HG02798 (cell line): Measurements from ENCODE around the gene VPS37B.

Source experiments
- ATAC-seq: cut with Tn5 transposase; IDR thresholded peaks from one replicate; pipeline ENCODE4 v1.9.1; 2021; ENCODE audit warnings: mild to moderate bottlenecking; ENCODE audit not compliant: unreplicated experiment, poor library complexity

The VPS37B gene

DNA sequence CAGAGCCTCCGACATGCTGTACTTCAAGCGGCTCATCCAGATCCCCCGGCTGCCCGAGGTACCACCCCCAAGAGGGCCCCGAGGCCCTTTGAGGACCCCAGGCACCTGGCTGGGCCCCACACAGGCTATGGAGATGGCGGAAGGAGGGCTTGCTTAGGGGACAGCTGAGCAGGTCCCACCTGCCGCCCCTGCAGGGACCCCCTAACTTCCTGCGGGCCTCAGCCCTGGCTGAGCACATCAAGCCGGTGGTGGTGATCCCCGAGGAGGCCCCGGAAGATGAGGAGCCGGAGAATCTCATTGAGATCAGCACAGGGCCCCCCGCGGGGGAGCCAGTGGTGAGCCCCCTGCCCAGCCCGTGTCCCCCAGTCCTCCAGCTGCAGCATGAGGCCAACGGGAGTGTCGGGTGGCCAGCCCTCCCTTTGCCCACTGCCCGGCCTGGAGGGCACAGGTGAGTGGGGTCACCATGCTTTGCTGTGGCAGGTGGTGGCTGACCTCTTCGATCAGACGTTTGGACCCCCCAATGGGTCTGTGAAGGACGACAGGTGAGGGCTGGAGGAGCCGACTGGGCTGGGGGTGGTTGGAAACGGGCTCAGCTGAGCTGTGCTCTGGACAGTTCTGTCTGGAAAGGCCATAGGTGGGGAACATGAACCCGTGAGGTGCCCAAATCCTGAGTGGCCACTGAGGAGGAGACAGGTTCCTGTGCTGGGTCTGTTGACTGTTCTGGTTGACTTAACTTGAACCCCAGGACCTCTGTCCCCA is 40.7 kb downstream of the VPS37B start:
- no peak for ATAC-seq

DNA sequence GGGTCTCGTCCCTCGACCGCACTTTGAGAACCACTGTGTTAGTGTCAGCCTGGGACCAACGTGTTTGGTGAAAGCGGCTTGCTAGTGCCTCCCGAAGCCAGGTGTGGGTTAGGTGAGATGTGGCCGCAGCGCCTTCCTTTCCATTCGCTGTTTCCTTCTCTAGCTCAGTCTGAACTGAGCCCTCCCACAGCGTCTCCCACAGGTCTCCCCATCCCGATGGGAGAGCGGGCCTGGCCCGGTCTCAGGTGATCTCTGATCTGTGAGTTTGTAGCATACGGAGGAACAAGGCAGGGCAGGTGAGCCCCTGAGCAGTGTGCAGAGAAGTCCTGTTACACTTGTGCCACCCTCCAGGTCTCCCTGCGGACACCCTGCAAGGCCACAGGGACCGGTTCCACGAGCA is 41.4 kb downstream of the VPS37B start:
- ATAC-seq, result no peak

DNA sequence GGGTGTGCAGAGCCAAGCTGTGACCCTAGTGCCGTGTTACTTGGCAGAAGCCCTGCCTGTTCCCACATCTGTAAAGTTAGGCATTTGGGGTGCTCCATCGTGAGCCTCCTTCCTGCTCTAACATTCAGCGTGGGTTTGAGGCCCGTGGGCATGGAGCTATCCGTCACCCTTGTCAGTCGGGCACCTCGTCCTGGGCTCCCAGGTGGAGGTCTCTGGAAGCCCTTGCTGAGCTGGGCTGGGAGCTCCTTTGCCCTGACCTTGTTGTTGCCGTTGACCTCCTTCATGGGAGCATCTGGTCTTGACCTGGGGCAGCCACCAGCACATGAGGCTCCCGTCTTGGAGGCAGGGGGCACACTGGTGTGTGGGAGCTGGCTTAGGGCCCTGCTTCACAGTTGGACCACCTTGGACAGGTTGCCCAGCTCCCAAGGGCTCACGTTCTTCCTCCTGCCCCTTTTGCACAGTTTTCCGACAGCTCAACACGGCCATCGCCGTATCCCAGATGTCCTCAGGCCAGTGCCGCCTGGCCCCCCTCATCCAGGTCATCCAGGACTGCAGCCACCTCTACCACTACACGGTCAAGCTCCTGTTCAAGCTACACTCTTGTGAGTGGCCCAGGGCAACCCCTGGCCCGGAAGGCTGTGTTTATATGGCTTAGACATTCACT is 42.2 kb downstream of the VPS37B start:
- ATAC-seq, result no peak

DNA sequence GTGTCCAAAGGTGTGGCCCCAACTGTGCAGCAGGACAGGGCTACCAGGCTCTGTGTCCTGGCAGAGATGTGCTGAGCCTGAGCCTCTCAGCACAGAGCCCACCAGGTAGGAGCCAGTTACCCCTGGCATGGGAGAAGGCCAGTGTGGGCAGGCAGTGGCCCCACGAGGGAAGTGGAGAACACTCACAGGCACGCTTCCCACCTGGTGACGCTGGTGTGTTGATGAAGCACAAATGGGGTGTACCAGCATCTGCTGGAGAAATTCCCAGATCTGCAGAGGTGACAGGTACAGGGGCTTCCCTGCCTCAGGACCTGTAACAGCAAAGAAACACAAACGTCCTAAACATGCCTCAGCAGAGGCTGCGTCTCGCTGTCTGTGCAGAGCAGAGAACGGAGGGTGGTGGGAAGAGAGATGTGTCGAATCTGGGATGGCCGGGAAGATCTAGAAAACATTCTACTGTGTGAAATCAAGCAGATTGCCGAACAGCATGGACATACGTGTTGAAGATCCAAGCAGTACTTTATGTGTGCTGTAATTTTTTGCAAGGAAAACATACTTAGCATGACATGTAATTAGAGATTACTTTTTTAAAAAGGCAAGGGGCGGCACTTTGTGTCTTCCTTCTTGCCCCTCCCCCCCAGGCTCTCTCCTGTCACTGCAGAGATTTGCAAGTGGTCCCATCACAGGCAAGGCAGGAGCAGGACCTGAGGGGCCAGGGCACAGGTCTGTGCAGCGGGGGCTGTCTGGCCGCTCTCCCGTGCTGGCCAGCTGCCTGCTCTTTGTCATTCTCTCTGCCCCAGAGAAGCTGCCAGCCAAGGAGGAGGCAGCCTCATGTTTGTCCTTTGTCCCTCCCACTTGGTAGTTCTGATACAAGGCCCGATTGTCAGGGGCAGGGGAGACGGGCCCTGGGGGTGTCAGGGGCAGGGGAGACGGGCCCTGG is 43.3 kb downstream of the VPS37B start:
- ATAC-seq, result no peak

DNA sequence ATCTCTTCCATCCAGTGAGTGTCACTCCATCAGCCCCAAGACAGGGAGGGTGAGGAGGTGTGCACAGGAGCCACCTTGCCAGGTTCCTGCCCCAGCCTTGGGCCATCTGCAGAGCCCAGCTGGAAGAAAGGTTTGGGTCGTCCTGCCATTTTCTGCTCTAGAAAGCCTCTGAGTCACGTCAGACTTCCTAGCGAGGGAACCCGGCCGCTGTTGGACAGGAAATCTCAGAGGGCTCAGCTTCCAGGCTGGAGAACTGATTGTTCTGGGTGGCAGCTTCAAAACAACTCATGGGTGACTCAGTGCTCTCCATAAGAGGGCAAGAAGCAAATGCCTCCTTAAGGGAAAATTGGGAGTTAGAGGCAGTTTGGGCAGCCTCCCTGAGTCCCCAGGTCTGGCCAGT is 44.1 kb downstream of the VPS37B start:
- no peak for ATAC-seq

DNA sequence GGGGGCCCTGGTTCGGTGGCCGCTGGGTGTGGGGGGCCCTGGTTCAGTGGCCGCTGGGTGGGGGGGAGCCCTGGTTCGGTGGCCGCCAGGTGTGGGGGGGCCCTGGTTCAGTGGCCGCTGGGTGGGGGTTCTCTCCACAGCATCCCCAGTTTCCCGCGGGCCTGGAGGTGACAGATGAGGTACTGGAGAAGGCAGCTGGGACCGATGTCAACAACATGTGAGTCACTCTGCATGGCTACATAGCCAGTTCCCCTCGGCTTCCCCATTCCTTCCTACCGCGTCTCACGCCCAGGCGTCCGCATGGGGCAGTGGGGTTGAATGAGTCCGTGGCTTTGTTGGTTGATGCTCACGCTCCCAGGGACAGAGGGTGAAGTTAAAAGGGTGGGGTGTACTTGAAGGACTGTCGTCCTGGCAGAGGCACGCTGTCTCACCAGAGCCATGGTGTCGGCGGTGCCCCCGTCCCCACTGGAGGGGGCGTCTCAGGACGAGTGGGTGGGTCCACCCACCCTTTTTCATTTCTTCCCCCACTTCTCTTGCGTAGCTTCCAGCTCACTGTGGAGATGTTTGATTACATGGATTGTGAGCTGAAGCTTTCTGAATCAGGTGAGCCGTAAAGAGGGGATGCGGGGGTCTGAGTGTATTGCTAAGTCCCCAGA is 45.1 kb downstream of the VPS37B start:
- ATAC-seq, result no peak

DNA sequence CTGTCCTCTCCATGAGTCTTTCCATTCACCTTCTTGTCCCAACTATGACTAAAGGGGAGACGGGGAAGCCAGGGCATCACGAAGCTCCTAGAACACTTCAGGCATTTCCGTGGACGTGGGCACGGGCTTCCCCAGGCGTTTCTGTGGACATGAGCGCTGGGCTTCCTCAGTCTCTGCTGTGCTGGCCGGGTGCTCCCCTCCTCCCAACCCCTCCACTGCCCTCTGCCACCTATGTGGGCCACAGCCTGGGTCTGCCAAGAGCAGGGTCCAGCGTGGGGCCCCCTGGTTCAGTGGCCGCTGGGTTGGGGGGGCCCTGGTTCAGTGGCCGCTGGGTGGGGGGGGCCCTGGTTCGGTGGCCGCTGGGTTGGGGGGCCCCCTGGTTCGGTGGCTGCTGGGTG is 45.9 kb downstream of the VPS37B start:
- ATAC-seq, result no peak

DNA sequence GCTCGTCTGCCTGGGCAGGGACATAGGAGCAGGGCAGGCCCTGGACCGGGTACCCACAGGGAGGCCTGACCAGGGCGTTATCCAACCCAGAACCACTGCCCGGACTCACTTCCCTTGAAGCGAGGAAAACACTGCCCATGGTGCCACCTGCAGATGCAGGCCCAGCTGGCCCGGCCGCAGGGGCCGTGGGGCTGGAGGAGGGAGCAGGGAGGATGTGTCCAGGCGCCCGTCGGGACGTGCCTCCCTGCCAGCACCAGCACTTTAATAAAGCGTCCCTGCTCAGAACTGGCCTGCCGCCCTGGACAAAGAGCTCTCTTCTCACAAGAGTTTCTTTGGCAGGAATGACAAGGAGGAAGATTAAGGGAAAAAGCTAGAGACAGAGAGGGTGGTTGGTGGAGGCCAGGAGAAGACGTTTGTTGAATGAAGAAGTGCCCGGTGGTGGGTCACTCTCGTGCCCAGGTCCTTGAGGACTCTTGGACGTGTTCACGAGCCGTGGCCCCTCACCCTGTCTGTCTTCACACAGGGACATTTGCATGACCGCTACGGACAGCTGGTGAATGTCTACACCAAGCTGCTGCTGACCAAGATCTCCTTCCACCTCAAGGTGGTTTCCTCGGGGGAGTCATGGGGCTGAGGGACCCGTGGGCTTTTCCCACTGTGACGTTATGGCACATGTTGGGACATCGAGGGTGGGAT is 46.4 kb downstream of the VPS37B start:
- no peak for ATAC-seq

DNA sequence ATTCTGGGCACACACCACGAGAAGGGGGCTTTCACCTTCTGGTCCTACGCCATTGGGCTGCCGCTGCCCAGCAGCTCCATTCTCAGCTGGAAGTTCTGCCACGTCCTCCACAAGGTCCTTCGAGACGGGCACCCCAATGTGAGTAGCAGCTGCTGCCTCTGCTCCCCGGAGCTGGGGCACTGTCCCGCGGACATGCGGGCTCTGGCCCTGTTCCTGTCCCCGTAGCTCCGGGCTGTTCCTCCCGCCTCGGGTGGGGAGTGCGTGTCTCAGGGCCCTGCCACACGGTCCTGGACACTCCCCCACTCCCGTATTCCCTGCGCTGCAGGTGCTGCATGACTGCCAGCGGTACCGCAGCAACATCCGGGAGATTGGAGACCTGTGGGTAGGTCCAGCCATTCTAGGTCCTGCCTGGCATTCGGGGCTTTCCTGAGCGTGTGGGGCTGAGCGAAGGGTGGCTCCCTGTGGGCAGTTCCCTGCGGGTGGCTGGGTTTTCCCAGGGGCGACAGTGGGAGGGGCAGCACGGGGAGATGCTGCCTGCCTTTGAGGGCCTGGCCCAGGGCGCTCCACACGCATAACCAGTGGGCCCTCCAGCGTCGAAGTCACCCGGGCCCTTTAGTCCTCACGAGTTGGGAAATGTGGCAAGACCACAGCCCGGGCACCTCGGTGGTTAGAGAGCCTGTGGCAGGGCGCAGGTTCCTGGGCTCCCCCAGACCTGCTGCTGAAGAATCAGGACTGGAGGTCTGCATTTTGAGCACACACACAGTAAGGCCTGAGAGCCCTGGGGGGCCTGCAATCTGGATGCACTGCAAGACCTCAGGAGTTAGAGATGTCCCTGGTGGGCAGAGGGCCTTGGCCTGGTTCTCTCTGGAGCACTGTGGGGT is 47.2 kb downstream of the VPS37B start:
- no peak for ATAC-seq

DNA sequence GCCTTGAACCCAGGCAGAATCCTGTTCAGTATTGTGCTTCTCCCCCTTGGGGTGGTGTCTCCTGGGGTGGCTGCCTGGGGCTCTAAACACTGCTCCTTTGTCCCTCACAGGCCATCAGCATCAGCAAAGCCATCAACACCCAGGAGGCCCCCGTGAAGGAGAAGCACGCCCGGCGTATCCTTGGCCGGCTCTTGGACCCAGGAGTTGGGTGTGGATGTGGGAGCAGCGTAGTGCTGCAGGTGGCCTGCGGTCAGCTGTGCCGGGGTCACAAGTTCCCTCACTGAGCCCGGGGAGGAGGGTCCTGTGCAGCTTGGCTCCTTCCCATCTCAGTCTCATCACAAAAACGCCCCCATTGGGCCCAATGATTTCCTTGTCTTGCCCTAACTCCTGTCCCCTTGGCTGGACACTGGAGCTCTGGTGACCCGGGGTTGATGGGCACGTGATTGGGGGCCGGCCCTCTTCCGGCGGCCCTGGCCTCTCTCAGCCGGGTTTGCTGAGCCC is 48.0 kb downstream of the VPS37B start:
- ATAC-seq, result no peak

DNA sequence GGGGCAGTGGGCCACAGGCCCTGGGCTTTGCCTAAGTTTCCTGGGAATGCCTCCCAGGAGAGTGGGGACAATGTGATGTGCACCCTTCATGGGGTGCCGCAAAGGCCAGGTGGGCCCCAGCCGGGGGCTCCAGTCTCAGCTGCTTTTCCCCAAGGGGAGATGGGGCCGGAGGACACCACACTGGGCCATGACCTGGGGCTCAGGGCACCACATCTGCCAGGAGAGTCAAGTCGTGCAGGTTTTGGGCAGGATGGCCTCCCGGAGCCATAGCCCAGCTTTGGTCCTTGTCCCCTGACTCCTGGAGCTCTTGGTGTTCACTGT is 48.4 kb downstream of the VPS37B start:
- no peak for ATAC-seq

DNA sequence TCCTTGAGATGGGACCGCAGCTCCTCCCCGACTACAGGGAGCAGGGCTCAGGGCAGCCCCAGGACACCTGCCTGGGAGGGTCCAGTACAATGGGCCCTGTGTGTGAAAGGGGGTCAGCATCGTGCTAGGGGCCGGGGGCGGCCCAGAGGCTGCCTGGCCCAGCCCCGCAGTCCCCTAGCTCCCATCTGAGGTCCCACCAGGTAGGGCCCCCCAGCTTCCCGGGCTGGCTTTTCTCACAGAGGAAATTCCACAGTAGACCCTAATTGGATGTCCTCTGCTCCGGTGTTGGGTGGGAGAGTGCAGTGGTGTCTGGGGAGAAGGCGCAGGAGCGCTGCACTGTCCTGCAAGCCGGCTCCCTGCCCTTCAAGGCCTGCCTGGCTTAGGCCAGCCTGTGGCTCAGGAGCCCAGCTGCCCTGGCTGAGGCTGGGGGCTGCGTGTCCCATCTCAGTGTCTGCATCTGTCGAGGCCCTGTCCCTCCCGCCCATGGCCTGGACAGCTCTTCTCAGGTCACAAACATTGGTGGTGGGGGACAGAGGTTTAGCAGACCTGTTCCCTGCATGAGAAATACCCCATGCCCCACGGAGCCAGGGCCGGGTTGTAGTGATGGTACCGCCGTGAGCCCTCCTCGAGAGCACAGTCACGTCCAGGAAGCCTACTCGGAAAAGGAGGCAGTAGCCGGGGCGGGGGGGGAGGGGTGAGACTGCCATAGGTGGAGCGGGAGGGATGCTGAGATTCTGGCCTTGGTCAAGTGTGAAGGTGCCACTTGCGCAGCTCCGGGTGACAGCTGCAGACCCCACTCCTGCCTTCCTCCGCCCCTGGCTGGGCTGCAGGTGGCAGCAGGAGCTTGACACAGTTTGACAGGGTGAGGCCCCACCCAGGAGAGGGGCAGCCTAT is 49.1 kb downstream of the VPS37B start:
- ATAC-seq, result no peak

DNA sequence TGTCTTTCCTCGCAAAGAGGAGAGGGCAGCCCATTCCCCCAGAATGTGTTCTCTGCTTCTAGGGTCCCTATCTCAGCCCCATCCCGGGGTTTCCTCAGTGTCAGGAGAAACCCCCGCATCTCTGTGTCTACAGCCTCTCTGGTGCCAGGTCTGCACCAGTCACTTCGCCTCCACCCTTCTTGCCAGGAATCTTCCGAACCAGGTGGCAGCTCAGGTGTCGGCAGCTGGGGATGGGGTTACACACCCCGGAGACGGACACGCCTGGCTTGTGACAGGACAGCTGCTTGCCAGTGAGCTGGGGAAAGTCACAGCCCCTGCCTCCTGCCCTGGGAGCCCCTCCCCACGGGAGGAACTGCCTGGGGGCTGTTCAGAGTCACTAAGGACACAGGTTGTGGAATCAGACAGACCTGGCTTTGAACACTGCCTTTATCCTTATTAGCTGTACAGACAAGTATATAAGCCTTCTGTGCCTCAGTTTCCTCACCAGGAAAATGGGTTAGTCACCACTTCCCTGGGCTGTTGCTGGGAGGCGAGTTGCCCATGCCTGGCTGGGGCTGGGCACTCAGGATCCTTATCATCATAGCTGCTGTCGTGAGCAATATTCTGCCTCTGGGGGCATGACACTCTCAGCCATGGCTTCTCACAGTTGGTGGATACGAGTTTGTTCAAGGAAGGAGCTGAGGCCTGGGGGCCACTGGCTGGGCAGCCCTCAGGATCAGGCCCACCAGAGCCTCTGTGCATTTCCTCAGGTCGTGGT is 49.9 kb downstream of the VPS37B start:
- ATAC-seq, result no peak

DNA sequence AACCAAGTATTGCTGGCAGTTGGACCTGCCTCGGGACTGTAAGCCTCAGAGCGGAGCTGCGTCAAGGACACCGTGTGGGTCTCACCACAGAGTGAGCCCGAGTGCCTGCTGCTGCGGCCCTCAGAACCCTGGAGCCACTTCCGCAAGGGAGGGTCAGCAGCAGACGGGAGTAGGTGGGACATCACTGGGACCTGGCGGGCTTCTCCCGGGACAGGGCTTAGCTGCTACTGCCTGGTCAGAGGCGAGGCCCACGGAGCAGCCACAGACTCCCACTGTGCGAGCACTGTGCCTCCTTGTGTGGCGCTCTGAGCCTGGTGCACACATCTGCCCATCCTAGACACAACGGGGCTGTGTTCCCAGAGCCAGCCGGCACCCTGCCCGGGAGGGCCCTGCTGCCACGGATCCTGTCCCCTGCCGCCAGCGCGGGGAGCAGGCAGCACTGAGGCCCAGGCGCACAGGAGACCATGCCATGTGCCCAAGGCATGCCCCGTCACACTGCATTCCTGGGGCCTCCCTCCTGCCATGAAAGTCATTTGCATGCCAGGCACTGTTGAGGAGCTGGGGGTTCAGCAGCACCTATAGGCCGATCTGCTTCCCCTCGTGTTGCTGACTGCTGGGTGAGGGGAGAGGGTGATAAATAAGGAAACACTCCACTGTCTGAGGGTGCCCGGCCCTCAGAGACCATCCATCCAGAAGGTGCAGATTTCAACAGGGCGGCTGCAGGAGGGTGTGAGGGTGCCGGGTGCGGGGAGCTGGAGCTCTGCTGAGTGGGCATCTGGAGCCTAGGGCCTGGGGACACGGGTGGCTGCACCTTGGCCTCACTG is 50.7 kb downstream of the VPS37B start:
- no peak for ATAC-seq

DNA sequence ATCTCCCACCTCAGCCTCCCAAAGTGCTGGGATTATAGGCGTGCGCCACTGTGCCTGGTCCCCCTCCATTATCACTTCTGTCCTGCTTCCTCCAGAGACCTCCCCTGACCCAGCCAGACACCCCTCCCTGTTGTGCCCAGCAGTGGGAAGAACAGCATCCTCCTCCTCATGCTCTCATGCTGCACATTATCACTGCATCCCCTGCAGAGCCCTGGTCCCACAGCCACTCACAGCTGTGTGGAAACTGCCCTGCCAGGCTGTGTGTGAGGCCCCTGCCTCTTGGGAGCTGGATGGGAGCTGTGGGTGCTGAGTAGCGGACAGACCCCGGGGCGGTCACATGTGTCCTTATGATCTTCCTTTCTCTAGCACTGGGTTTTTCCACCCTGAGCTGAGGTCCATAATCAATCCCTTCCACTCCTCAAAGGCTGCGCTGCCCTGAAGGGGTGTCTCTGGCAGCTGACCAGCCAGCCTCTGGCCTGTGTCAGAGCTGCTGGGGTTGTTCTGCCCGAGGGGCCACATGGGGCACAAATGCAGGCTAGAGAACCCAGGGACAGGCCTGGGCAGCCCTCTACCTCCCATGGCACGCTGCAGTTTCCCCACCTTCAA is 51.5 kb downstream of the VPS37B start:
- ATAC-seq, result no peak

DNA sequence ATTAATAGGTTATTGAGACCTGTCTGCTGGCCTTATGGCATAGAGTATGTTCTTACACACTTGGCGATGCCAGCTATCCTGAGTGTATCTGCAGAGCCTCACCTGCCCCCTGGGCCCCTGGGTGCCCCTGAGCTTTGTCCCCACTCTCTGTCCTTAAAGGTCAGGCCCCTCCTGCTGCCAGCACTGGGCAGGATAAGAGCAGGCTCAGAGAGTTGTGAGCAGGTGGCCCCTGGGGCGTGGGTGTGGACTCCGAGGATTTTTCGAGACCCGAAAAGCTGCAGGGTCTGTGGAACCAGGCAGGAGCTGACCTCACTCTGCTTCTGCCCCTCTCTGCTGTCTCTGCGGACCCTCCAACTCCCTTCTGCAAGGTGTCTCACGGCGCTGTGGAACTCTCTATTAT is 52.5 kb downstream of the VPS37B start:
- no peak for ATAC-seq
